Measurements from ENCODE around the gene FAM124A.

DNA sequence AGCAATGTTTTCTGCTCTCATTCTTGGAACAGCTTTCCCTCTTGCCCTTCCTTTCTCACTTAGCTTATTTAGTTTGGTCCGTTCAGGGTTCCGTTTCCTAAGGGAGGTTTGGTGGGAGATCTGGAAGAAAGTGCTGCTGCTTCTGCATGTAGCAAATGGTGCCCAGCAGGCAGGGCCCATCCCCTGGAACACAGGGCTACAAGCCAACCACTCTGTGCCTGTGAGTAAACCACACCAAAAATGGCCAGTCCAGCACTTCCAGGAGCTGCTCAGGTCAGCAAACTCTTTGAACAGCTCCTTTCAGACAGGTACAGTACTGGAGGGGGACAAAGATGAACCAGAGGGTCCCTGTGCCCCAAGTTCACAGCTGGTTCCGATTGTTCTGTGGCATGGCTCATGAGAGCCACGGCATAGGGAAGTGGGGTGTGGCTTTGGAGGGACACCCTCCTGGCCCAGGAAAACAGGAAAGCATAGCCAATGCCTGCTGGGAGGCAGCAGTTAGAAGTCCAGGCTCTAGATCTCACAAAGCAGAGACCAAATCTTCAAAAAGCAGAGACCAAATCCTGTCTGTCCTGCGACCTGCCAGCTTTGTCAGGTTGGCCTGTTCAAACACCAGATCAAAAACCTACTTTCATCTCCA, 39.5 kb downstream of the FAM124A start:
- TF ChIP-seq, protein P1, sequence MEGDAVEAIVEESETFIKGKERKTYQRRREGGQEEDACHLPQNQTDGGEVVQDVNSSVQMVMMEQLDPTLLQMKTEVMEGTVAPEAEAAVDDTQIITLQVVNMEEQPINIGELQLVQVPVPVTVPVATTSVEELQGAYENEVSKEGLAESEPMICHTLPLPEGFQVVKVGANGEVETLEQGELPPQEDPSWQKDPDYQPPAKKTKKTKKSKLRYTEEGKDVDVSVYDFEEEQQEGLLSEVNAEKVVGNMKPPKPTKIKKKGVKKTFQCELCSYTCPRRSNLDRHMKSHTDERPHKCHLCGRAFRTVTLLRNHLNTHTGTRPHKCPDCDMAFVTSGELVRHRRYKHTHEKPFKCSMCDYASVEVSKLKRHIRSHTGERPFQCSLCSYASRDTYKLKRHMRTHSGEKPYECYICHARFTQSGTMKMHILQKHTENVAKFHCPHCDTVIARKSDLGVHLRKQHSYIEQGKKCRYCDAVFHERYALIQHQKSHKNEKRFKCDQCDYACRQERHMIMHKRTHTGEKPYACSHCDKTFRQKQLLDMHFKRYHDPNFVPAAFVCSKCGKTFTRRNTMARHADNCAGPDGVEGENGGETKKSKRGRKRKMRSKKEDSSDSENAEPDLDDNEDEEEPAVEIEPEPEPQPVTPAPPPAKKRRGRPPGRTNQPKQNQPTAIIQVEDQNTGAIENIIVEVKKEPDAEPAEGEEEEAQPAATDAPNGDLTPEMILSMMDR (conservative IDR thresholded peaks at IDR 0.05), result no peak
- TF ChIP-seq EZH2 (IDR thresholded peaks at IDR 0.05; ENCODE audit: low read depth), result no peak

All from PC-9 (cell line).